Liver (tissue), 3 donors: ENCODE results near the gene FREY1.

Experiments used
- EGR1 ChIP-seq, 2 donors: IDR thresholded peaks; 2 replicates each; pipeline ENCODE4 v1.6.1; 2016 to 2018; ENCODE audit warnings: antibody characterized with exemption in 2 of 2, low read depth in 2 of 2
- TAF1 ChIP-seq: conservative IDR thresholded peaks from 2 replicates; pipeline ENCODE4 v1.6.1; 2016; ENCODE audit warnings: antibody characterized with exemption, mild to moderate bottlenecking
- YY1 ChIP-seq: IDR thresholded peaks from 2 replicates; pipeline ENCODE4 v1.6.1; 2016; ENCODE audit warnings: antibody characterized with exemption, mild to moderate bottlenecking
- TF ChIP-seq, protein P1 (sequence below): fragments of 150-350 bp; IDR thresholded peaks from 2 replicates; pipeline ENCODE4 v1.5.1; 2017; ENCODE audit warnings: improper control_type of control experiment, low read depth, low read length; ENCODE audit not compliant: missing input control
- TF ChIP-seq, protein P2 (sequence below): IDR thresholded peaks from 2 replicates; pipeline ENCODE4 v1.6.1; 2016; ENCODE audit warnings: antibody characterized with exemption
- TF ChIP-seq, protein P3 (sequence below): IDR thresholded peaks from 2 replicates; pipeline ENCODE4 v1.6.1; 2016; ENCODE audit warnings: antibody characterized with exemption
- TF ChIP-seq, protein P4 (sequence below): IDR thresholded peaks from 2 replicates; pipeline ENCODE4 v1.6.1; 2016; ENCODE audit warnings: antibody characterized with exemption, mild to moderate bottlenecking
- donor health status: healthy.
- donor health status: healthy.

DNA sequence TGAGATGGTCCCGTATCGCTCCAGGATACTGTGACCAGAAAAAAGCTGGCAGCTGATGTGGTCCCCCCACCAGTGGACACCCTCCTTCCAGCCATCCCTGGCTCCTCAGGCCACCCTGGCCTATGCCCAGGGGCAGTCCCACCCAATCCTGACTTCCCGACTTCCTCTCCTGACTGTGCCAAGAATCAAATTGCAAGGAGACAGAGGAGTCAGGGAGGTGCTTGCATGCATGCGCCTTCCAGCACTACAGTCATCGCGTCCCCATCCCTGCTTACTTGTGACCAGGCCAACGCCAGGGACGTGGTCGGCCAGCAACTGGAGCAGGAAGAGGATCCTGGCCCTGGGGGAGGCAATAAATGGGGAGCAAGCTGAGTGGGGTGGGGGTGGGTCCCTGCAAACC lies 3.6 kb upstream of the FREY1 start:
- TF ChIP-seq, protein P1, sequence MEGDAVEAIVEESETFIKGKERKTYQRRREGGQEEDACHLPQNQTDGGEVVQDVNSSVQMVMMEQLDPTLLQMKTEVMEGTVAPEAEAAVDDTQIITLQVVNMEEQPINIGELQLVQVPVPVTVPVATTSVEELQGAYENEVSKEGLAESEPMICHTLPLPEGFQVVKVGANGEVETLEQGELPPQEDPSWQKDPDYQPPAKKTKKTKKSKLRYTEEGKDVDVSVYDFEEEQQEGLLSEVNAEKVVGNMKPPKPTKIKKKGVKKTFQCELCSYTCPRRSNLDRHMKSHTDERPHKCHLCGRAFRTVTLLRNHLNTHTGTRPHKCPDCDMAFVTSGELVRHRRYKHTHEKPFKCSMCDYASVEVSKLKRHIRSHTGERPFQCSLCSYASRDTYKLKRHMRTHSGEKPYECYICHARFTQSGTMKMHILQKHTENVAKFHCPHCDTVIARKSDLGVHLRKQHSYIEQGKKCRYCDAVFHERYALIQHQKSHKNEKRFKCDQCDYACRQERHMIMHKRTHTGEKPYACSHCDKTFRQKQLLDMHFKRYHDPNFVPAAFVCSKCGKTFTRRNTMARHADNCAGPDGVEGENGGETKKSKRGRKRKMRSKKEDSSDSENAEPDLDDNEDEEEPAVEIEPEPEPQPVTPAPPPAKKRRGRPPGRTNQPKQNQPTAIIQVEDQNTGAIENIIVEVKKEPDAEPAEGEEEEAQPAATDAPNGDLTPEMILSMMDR: no peak
- TF ChIP-seq, protein P2, sequence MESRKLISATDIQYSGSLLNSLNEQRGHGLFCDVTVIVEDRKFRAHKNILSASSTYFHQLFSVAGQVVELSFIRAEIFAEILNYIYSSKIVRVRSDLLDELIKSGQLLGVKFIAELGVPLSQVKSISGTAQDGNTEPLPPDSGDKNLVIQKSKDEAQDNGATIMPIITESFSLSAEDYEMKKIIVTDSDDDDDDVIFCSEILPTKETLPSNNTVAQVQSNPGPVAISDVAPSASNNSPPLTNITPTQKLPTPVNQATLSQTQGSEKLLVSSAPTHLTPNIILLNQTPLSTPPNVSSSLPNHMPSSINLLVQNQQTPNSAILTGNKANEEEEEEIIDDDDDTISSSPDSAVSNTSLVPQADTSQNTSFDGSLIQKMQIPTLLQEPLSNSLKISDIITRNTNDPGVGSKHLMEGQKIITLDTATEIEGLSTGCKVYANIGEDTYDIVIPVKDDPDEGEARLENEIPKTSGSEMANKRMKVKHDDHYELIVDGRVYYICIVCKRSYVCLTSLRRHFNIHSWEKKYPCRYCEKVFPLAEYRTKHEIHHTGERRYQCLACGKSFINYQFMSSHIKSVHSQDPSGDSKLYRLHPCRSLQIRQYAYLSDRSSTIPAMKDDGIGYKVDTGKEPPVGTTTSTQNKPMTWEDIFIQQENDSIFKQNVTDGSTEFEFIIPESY: no peak
- TF ChIP-seq TAF1 (no peak), YY1 (no peak), EGR1 (IDR thresholded peaks at IDR 0.05; ENCODE audit: low read depth in 2 of 2) (no peak)
- TF ChIP-seq, protein P3, sequence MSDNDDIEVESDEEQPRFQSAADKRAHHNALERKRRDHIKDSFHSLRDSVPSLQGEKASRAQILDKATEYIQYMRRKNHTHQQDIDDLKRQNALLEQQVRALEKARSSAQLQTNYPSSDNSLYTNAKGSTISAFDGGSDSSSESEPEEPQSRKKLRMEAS: no peak
- TF ChIP-seq, protein P4, sequence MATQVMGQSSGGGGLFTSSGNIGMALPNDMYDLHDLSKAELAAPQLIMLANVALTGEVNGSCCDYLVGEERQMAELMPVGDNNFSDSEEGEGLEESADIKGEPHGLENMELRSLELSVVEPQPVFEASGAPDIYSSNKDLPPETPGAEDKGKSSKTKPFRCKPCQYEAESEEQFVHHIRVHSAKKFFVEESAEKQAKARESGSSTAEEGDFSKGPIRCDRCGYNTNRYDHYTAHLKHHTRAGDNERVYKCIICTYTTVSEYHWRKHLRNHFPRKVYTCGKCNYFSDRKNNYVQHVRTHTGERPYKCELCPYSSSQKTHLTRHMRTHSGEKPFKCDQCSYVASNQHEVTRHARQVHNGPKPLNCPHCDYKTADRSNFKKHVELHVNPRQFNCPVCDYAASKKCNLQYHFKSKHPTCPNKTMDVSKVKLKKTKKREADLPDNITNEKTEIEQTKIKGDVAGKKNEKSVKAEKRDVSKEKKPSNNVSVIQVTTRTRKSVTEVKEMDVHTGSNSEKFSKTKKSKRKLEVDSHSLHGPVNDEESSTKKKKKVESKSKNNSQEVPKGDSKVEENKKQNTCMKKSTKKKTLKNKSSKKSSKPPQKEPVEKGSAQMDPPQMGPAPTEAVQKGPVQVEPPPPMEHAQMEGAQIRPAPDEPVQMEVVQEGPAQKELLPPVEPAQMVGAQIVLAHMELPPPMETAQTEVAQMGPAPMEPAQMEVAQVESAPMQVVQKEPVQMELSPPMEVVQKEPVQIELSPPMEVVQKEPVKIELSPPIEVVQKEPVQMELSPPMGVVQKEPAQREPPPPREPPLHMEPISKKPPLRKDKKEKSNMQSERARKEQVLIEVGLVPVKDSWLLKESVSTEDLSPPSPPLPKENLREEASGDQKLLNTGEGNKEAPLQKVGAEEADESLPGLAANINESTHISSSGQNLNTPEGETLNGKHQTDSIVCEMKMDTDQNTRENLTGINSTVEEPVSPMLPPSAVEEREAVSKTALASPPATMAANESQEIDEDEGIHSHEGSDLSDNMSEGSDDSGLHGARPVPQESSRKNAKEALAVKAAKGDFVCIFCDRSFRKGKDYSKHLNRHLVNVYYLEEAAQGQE: no peak
